Lower leg skin (tissue), 3 donors: Measurements from ENCODE around the gene RNF213.

Source experiments
- CTCF ChIP-seq, 3 donors: fragments of 450-650 bp; IDR thresholded peaks; one replicate each; pipeline ENCODE4 v1.5.1; 2016; ENCODE audit warnings: antibody characterized with exemption in 3 of 3, mild to moderate bottlenecking in 3 of 3, moderate library complexity in 2 of 3
- POLR2A ChIP-seq, 2 donors: fragments of 450-650 bp; IDR thresholded peaks; one replicate each; pipeline ENCODE4 v1.6.1; 2016 to 2017; ENCODE audit warnings: antibody characterized with exemption in 2 of 2, mild to moderate bottlenecking in 1 of 2, moderate library complexity in 1 of 2

- TF ChIP-seq CTCF (IDR thresholded peaks at IDR 0.05) (no peak), POLR2A (IDR thresholded peaks at IDR 0.05) (no peak)
Measured at GRCh38 chr17:80316431-80316830, 55.8 kb downstream of the RNF213 start.
